Measurements from ENCODE around the gene WDR5. TPM values are rescaled to one million over a fixed set of nuclear protein-coding genes. Genes with fewer than 3 reads are reported as not detected.

Gene WDR5
- total and polyA plus RNA-seq, 3 donors from 2014 or later, result 52.4 to 91.4 (median 54.9) TPM

GRCh38 chr9:134190232-134191121, 54.6 kb downstream of the WDR5 start:
- DNase-seq, result no peak
- 73 to 88% methylated on average over 14 to 23 of the region's 29 CpGs for WGBS, 2 donors
- Histone ChIP-seq H3K9me3 (no peaks in the 10 kb centered on the region), H3K4me3 (no peak overlapping the region), H3K4me1 (peaks cover 18% of the 10 kb centered on the region), H3K27me3 (no peaks in the 10 kb centered on the region), H3K27ac (no peak overlapping the region), H3K36me3 (ENCODE audit: low read depth, missing control alignments) (no peaks in the 10 kb centered on the region)
- no peak for TF ChIP-seq POLR2A (IDR thresholded peaks at IDR 0.05)
- no peak for TF ChIP-seq CTCF (IDR thresholded peaks at IDR 0.05)
- intact Hi-C loops (cut with DNase I; ENCODE audit: low total_unique reads), result no loop called here

- Histone ChIP-seq H3K36me3 (ENCODE audit: low read depth, missing control alignments) (no peaks in the 10 kb centered on the region), H3K27ac (no peak overlapping the region), H3K27me3 (no peaks in the 10 kb centered on the region), H3K4me3 (no peak overlapping the region), H3K9me3 (no peaks in the 10 kb centered on the region), H3K4me1 (peaks cover 16% of the 10 kb centered on the region)
- intact Hi-C loops (cut with DNase I; ENCODE audit: low total_unique reads), result no loop called here
- TF ChIP-seq POLR2A (IDR thresholded peaks at IDR 0.05) (no peak), CTCF (IDR thresholded peaks at IDR 0.05) (no peak)
- 90 to 96% methylated on average over 4 to 6 of the region's 6 CpGs for WGBS, 2 donors
- DNase-seq, result no peak
These were observed 55.8 kb downstream of the WDR5 start for GRCh38 chr9:134191455-134192209.

- Histone ChIP-seq H3K36me3 (ENCODE audit: low read depth, missing control alignments) (no peaks in the 10 kb centered on the region), H3K27me3 (no peaks in the 10 kb centered on the region), H3K9me3 (no peaks in the 10 kb centered on the region), H3K27ac (no peak overlapping the region), H3K4me1 (peaks cover 12% of the 10 kb centered on the region), H3K4me3 (no peak overlapping the region)
- TF ChIP-seq POLR2A (IDR thresholded peaks at IDR 0.05), result no peak
- TF ChIP-seq CTCF (IDR thresholded peaks at IDR 0.05), result no peak
- DNase-seq, result no peak
- intact Hi-C loops (cut with DNase I; ENCODE audit: low total_unique reads), result no loop called here
- WGBS, 2 donors, result 84 to 92% methylated on average over 9 to 12 of the region's 12 CpGs
These were observed 56.5 kb downstream of the WDR5 start for GRCh38 chr9:134192311-134192950.

- Histone ChIP-seq H3K4me1 (peaks cover 12% of the 10 kb centered on the region), H3K9me3 (no peaks in the 10 kb centered on the region), H3K36me3 (ENCODE audit: low read depth, missing control alignments) (no peaks in the 10 kb centered on the region), H3K27me3 (no peaks in the 10 kb centered on the region), H3K4me3 (no peak overlapping the region), H3K27ac (no peak overlapping the region)
- TF ChIP-seq POLR2A (IDR thresholded peaks at IDR 0.05) (no peak), CTCF (IDR thresholded peaks at IDR 0.05) (no peak)
- WGBS, 2 donors, result 84 to 93% methylated on average over 3 to 21 of the region's 21 CpGs
- intact Hi-C loops (cut with DNase I; ENCODE audit: low total_unique reads), result no loop called here
- no peak for DNase-seq
These were observed 57.3 kb downstream of the WDR5 start for GRCh38 chr9:134192951-134193731.

Data from testis (tissue), 3 donors.